ENCODE data around the gene SLC24A1.

DNA sequence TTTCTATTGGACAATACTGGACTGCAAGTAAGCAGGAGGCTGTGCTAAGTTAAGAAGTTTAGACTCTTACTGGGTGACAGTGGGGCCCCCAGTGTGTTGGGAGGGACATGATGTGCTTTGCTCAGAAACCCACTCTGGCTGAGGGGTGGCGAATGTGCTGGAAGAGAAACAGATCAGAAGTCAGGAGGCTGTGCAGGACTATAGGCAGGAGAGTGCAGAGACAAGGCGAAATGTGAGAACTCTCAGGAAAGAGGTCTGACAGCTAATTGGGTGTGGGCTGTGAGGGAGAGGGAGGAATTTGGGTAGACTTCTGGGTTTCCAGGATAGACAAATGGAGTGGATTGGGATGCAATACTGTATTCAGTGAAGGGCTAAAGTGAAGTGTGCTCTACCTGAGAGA is 12.0 kb downstream of the SLC24A1 start:
- TF ChIP-seq, protein P1, sequence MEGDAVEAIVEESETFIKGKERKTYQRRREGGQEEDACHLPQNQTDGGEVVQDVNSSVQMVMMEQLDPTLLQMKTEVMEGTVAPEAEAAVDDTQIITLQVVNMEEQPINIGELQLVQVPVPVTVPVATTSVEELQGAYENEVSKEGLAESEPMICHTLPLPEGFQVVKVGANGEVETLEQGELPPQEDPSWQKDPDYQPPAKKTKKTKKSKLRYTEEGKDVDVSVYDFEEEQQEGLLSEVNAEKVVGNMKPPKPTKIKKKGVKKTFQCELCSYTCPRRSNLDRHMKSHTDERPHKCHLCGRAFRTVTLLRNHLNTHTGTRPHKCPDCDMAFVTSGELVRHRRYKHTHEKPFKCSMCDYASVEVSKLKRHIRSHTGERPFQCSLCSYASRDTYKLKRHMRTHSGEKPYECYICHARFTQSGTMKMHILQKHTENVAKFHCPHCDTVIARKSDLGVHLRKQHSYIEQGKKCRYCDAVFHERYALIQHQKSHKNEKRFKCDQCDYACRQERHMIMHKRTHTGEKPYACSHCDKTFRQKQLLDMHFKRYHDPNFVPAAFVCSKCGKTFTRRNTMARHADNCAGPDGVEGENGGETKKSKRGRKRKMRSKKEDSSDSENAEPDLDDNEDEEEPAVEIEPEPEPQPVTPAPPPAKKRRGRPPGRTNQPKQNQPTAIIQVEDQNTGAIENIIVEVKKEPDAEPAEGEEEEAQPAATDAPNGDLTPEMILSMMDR (IDR thresholded peaks at IDR 0.05): no peak
- TF ChIP-seq POLR2A (IDR thresholded peaks at IDR 0.05): no peak
